HEK293 (cell line): ENCODE data around the gene SNX33.
"Not testable (repeated sequence)": the region's sequence is repeated elsewhere in the genome, so short reads cannot be mapped to it uniquely, and the experiment has no call there.

ENCODE experiments used
- GLIS2 ChIP-seq: fragments of 450-650 bp; formaldehyde crosslinking; IDR thresholded peaks from 2 replicates; pipeline ENCODE4 v1.5.1; 2016; ENCODE audit warnings: missing biosample characterization, missing genetic modification characterization
- ZNF658 ChIP-seq: fragments of 450-650 bp; formaldehyde crosslinking; IDR thresholded peaks from 2 replicates; pipeline ENCODE4; 2016; ENCODE audit warnings: missing biosample characterization, missing genetic modification characterization
- TF ChIP-seq, protein P1 (sequence below): fragments of 450-650 bp; formaldehyde crosslinking; IDR thresholded peaks from 2 replicates; pipeline ENCODE4 v1.5.1; 2016; ENCODE audit warnings: missing biosample characterization, missing genetic modification characterization
- TF ChIP-seq, protein P2 (sequence below): fragments of 450-650 bp; formaldehyde crosslinking; IDR thresholded peaks from 2 replicates; pipeline ENCODE4 v1.5.1; 2017; ENCODE audit warnings: missing biosample characterization, missing genetic modification characterization
- TF ChIP-seq, protein P3 (sequence below): fragments of 450-650 bp; formaldehyde crosslinking; IDR thresholded peaks from 2 replicates; pipeline ENCODE4 v1.5.1; 2016; ENCODE audit warnings: missing biosample characterization, missing genetic modification characterization, low read depth

DNA sequence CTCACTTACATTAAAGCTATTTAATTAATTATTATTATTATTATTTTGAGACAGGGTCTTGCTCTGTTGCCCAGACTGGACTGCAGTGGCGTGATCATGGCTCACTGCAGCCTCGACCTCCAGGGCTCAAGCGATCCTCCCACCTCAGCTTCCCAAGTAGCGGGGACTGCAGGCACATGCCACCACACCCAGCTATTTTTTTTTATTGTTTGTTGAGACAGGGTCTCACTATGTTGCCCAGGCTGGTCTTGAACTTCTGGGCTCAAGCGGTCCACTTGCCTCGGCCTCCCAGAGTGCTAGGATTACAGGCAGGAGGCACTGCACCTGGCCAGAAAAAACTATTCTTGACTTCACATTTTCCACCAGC, 30.6 kb downstream of the SNX33 start:
- TF ChIP-seq, protein P1, sequence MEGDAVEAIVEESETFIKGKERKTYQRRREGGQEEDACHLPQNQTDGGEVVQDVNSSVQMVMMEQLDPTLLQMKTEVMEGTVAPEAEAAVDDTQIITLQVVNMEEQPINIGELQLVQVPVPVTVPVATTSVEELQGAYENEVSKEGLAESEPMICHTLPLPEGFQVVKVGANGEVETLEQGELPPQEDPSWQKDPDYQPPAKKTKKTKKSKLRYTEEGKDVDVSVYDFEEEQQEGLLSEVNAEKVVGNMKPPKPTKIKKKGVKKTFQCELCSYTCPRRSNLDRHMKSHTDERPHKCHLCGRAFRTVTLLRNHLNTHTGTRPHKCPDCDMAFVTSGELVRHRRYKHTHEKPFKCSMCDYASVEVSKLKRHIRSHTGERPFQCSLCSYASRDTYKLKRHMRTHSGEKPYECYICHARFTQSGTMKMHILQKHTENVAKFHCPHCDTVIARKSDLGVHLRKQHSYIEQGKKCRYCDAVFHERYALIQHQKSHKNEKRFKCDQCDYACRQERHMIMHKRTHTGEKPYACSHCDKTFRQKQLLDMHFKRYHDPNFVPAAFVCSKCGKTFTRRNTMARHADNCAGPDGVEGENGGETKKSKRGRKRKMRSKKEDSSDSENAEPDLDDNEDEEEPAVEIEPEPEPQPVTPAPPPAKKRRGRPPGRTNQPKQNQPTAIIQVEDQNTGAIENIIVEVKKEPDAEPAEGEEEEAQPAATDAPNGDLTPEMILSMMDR, result not testable (repeated sequence)
- TF ChIP-seq, protein P2, sequence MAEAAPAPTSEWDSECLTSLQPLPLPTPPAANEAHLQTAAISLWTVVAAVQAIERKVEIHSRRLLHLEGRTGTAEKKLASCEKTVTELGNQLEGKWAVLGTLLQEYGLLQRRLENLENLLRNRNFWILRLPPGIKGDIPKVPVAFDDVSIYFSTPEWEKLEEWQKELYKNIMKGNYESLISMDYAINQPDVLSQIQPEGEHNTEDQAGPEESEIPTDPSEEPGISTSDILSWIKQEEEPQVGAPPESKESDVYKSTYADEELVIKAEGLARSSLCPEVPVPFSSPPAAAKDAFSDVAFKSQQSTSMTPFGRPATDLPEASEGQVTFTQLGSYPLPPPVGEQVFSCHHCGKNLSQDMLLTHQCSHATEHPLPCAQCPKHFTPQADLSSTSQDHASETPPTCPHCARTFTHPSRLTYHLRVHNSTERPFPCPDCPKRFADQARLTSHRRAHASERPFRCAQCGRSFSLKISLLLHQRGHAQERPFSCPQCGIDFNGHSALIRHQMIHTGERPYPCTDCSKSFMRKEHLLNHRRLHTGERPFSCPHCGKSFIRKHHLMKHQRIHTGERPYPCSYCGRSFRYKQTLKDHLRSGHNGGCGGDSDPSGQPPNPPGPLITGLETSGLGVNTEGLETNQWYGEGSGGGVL (tag by site-specific recombination), result not testable (repeated sequence)
- TF ChIP-seq, protein P3, sequence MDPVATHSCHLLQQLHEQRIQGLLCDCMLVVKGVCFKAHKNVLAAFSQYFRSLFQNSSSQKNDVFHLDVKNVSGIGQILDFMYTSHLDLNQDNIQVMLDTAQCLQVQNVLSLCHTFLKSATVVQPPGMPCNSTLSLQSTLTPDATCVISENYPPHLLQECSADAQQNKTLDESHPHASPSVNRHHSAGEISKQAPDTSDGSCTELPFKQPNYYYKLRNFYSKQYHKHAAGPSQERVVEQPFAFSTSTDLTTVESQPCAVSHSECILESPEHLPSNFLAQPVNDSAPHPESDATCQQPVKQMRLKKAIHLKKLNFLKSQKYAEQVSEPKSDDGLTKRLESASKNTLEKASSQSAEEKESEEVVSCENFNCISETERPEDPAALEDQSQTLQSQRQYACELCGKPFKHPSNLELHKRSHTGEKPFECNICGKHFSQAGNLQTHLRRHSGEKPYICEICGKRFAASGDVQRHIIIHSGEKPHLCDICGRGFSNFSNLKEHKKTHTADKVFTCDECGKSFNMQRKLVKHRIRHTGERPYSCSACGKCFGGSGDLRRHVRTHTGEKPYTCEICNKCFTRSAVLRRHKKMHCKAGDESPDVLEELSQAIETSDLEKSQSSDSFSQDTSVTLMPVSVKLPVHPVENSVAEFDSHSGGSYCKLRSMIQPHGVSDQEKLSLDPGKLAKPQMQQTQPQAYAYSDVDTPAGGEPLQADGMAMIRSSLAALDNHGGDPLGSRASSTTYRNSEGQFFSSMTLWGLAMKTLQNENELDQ, result not testable (repeated sequence)
- TF ChIP-seq ZNF658, GLIS2 (tag by site-specific recombination): not testable (repeated sequence)
